Measurements from ENCODE around the gene CSNK2A2. TPM values are rescaled to one million over a fixed set of nuclear protein-coding genes. Genes with fewer than 3 reads are reported as not detected.

CSNK2A2 gene
- polyA plus RNA-seq, 1 experiment: 43.8 TPM

DNA sequence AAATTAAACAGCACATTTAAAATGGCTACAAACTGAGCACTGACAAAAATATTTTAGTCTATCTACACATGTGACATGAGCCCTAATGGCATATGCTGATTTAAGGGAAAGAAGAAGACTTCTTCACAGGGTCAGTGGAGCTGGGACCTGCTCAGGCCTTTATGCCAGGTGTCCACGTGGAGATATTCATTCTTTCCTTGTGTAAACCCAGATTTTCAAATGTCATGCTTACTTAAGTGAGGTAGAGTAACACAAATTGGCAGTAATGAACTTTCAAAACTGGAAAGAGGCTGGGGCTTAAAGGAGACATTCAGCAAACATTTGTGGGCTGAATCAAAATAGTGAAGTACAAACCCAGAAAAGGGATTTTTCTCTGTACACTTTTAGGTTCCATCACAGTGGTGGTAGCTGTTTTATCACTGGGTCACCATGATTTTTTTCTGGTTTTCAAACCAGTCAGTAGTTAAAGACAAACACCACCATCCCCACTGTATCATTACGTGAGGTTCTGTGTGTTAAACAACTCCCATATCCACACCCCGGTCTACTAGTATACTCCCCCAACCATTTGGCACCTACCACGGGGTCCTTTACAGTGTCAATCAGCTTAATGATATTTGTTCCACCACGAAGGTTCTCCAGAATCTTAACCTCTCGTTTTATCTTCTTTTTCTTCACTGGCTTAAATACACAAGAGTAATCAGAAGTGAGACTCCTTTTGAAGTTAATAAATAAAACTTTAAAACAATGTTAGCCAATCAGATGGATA is 11.5 kb downstream of the CSNK2A2 start:
- no peak overlapping the region for H3K27ac ChIP-seq (ENCODE audit: low read depth, low read length)
- no peak for DNase-seq (ENCODE audit: low read depth, low spot score)
- H3K9me3 ChIP-seq (ENCODE audit: control insufficient read depth, insufficient read depth, low read length): no peaks in the 10 kb centered on the region
- POLR2A ChIA-PET: no interaction called here
- CTCF ChIA-PET: no interaction called here
- no peak overlapping the region for H3K4me3 ChIP-seq (ENCODE audit: low read depth, low read length)
- no peaks in the 10 kb centered on the region for H3K27me3 ChIP-seq (ENCODE audit: control insufficient read depth, insufficient read depth, low read length)
- TF ChIP-seq, protein P1, sequence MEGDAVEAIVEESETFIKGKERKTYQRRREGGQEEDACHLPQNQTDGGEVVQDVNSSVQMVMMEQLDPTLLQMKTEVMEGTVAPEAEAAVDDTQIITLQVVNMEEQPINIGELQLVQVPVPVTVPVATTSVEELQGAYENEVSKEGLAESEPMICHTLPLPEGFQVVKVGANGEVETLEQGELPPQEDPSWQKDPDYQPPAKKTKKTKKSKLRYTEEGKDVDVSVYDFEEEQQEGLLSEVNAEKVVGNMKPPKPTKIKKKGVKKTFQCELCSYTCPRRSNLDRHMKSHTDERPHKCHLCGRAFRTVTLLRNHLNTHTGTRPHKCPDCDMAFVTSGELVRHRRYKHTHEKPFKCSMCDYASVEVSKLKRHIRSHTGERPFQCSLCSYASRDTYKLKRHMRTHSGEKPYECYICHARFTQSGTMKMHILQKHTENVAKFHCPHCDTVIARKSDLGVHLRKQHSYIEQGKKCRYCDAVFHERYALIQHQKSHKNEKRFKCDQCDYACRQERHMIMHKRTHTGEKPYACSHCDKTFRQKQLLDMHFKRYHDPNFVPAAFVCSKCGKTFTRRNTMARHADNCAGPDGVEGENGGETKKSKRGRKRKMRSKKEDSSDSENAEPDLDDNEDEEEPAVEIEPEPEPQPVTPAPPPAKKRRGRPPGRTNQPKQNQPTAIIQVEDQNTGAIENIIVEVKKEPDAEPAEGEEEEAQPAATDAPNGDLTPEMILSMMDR (IDR thresholded peaks at IDR 0.05; ENCODE audit: low read depth, low read length): no peak

DNA sequence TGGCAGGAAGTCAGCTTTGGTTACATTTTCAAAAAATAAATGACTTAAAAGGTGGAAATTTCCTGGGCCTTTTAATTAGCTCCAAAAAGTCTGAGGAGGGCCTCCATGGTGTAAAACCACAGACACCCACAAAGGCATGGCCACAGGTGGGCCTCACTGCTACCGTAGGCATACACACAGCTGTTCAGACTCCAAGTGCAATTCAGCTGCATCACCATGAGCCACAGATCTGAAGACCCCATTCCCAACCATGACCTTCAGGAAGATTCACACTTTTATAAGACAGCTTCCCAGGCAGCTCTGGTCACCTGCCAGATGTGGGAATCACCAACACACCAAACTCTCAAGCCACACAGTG is 20.6 kb downstream of the CSNK2A2 start:
- POLR2A ChIA-PET: no interaction called here
- Histone ChIP-seq H3K27ac (ENCODE audit: low read depth, low read length) (no peak overlapping the region), H3K27me3 (ENCODE audit: control insufficient read depth, insufficient read depth, low read length) (no peaks in the 10 kb centered on the region), H3K9me3 (ENCODE audit: control insufficient read depth, insufficient read depth, low read length) (no peaks in the 10 kb centered on the region), H3K4me3 (ENCODE audit: low read depth, low read length) (no peak overlapping the region)
- TF ChIP-seq, protein P1 (IDR thresholded peaks at IDR 0.05; ENCODE audit: low read depth, low read length): no peak
- CTCF ChIA-PET: interaction anchor here (0.7 kb wide), 1 partner anchor 82 kb away, joined by 3 read pairs; no protein-coding TSS in a partner anchor
- DNase-seq (ENCODE audit: low read depth, low spot score): no peak

DNA sequence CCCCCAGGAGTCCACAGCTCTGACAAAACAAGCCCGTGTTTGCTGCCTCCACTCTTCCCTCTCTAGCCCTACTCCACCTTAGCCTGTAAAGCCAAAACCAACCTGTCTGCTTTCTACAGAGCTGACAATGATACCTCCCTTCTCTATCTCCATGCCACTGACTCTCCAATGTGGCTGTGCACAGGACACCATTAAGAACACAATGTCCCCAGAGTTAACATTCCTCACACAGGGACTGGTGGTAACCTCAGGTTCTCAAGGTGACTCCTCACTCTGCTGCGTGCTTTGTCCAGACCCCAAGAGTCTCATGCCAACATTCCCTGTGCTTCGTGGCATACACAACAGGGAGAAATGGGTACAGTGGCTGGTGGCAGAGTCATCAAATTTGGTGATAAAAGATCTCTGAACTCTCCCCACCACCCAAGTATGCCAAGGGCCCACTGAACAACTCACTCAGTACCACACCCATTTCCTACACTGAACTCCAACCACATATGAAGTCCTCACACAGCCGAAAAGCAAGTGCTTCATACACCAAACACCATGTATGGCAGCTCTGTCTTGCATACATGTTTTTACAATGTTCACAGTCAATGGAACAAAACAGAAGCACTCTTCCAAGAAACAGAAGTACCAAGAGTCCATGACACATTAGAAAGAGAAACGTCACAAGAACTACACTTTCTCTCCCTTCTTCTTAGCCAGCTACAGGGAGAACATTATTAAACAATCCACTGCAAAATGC is 21.1 kb downstream of the CSNK2A2 start:
- H3K9me3 ChIP-seq (ENCODE audit: control insufficient read depth, insufficient read depth, low read length): no peaks in the 10 kb centered on the region
- POLR2A ChIA-PET: no interaction called here
- CTCF ChIA-PET: no interaction called here
- H3K27ac ChIP-seq (ENCODE audit: low read depth, low read length): no peak overlapping the region
- H3K4me3 ChIP-seq (ENCODE audit: low read depth, low read length): no peak overlapping the region
- no peaks in the 10 kb centered on the region for H3K27me3 ChIP-seq (ENCODE audit: control insufficient read depth, insufficient read depth, low read length)
- TF ChIP-seq, protein P1 (IDR thresholded peaks at IDR 0.05; ENCODE audit: low read depth, low read length): no peak
- no peak for DNase-seq (ENCODE audit: low read depth, low spot score)

DNA sequence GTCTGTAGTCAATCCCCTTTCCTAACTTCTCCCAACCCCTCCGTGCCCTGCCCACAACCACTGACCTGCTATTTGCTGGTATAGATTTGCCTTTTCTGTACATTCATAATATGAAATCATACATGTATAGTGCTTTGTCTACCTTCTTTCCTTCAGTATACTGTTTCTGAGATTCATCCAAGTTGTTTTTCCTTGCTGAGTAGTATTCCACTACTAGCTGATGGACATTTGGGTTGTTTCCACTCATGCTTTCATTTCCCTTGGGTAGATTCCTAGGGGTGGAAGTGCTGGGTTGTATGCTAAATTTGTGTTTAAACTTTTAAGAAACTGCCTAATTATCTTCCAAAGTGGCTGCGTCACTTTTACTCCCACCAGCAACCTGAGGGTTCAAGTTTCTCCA is 27.7 kb downstream of the CSNK2A2 start:
- H3K27me3 ChIP-seq (ENCODE audit: control insufficient read depth, insufficient read depth, low read length): no peaks in the 10 kb centered on the region
- ChIA-PET CTCF (no interaction called here), POLR2A (no interaction called here)
- TF ChIP-seq, protein P1 (IDR thresholded peaks at IDR 0.05; ENCODE audit: low read depth, low read length): no peak
- H3K4me3 ChIP-seq (ENCODE audit: low read depth, low read length): no peak overlapping the region
- DNase-seq (ENCODE audit: low read depth, low spot score): no peak
- H3K27ac ChIP-seq (ENCODE audit: low read depth, low read length): no peak overlapping the region
- no peaks in the 10 kb centered on the region for H3K9me3 ChIP-seq (ENCODE audit: control insufficient read depth, insufficient read depth, low read length)

DNA sequence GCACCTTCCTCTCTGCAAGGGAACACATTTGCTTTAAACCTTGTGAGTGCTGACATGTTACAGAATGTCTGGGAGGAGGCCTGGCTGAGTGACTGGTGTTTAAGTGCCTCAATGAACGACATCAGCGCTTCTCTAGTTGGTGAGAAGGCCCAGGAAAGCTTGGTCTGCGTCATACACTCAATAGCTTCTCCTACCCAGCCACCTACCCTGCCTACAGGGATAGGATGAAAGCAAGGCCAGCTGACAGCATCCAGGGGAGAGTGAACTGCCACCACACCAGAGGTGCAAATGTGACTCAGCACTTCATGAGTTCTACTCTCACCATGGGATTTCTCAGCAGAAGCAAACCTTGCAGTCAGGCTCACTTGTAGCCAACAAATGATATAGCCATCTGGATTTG is 37.1 kb downstream of the CSNK2A2 start:
- CTCF ChIA-PET: interaction anchor here (0.5 kb wide), 1 partner anchor 64 kb away, joined by 3 read pairs; no protein-coding TSS in a partner anchor
- DNase-seq (ENCODE audit: low read depth, low spot score): no peak
- TF ChIP-seq, protein P1 (IDR thresholded peaks at IDR 0.05; ENCODE audit: low read depth, low read length): no peak
- Histone ChIP-seq H3K27me3 (ENCODE audit: control insufficient read depth, insufficient read depth, low read length) (no peaks in the 10 kb centered on the region), H3K9me3 (ENCODE audit: control insufficient read depth, insufficient read depth, low read length) (no peaks in the 10 kb centered on the region), H3K4me3 (ENCODE audit: low read depth, low read length) (no peak overlapping the region), H3K27ac (ENCODE audit: low read depth, low read length) (no peak overlapping the region)
- POLR2A ChIA-PET: no interaction called here
